ENCODE data around the gene MGAT4C. TPM values are rescaled to one million over a fixed set of nuclear protein-coding genes. Genes with fewer than 3 reads are reported as not detected.

The MGAT4C gene
- total and polyA plus RNA-seq, 2 of the 8 experiments (the other 6 are each of a cell fraction or from before 2014, with no cell fraction given) = 1.6 to 2.5 TPM

DNA sequence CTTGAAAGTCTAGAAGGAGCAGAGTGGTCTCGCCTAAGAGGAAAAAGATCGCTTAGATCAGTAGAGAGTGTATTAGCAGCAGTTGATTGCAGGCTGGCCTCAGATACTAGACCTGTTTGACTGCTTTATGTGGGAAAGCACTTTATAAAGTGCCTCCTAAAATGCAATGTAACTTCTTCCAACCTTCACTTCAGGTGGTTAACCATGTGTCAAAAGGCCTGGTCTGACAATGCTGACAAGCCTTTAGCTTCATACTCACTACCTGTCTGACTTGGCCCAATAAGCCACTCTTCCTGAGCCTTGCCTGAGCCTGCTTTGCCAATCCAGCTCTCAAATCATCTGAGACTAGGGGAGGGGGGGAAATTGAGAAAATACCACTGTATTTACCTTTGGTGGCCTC is 14.6 kb downstream of the MGAT4C start:
- 93% methylated on average over 2 of the region's 2 CpGs; no CpG with 5 or more reads in 1 of the 2 experiments for WGBS, 2 experiments (ENCODE audit: extremely low coverage in 1 of 2, insufficient coverage in 1 of 2, insufficient read length in 1 of 2, insufficient replicate concordance in 2 of 2, low coverage in 1 of 2, low lambda C conversion rate in 2 of 2, missing lambda C conversion rate in 1 of 2)
- peak overlapping the region; percentile 9 for H3K23ac ChIP-seq (ENCODE audit: insufficient read length)
- no peak overlapping the region for H3K27ac ChIP-seq (ENCODE audit: low read depth, low read length)
- TF ChIP-seq, protein P1, sequence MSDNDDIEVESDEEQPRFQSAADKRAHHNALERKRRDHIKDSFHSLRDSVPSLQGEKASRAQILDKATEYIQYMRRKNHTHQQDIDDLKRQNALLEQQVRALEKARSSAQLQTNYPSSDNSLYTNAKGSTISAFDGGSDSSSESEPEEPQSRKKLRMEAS (IDR thresholded peaks at IDR 0.05) = no peak
- no peak for TF ChIP-seq JUN (IDR thresholded peaks at IDR 0.05; ENCODE audit: low read depth, low read length)
- TF ChIP-seq CHD2 (IDR thresholded peaks at IDR 0.05; ENCODE audit: low read length) = no peak
- TF ChIP-seq HDAC2 (IDR thresholded peaks at IDR 0.05; ENCODE audit: borderline replicate concordance in 1 of 2, low read depth in 2 of 2, low read length in 2 of 2) = no peak
- TF ChIP-seq KDM1A (IDR thresholded peaks at IDR 0.05; ENCODE audit: borderline replicate concordance, low read length) = no peak
- TF ChIP-seq RBBP5 (IDR thresholded peaks at IDR 0.05; ENCODE audit: borderline replicate concordance, low read depth, low read length) = no peak
- TF ChIP-seq BACH1 (IDR thresholded peaks at IDR 0.05; ENCODE audit: low read length) = no peak
- TF ChIP-seq KDM4A (IDR thresholded peaks at IDR 0.05; ENCODE audit: low read depth, low read length, severe bottlenecking) = no peak
- TF ChIP-seq POLR2A (IDR thresholded peaks at IDR 0.05; ENCODE audit: control extremely low read depth in 1 of 2, low read depth in 2 of 2, low read length in 2 of 2) = no peak
- no peak for TF ChIP-seq RFX5 (IDR thresholded peaks at IDR 0.05; ENCODE audit: borderline replicate concordance, low read depth, low read length)
- TF ChIP-seq GABPA (IDR thresholded peaks at IDR 0.05; ENCODE audit: borderline replicate concordance, insufficient read depth, low read length) = no peak
- no peak for TF ChIP-seq TCF12 (IDR thresholded peaks at IDR 0.05; ENCODE audit: low read depth, low read length)
- no peak for TF ChIP-seq BCL11A (IDR thresholded peaks at IDR 0.05; ENCODE audit: low read depth in 2 of 2, low read length in 2 of 2)
- no peak for TF ChIP-seq CBX8 (IDR thresholded peaks at IDR 0.05; ENCODE audit: borderline replicate concordance, low read depth, low read length)
- no peak for TF ChIP-seq CHD1 (IDR thresholded peaks at IDR 0.05; ENCODE audit: low read depth, low read length)

More for the DNA sequence above, 14.6 kb downstream of the MGAT4C start:
- ChIA-PET POLR2A (ENCODE audit: partially characterized antibody) (no interaction called here), CTCF (ENCODE audit: partially characterized antibody) (no interaction called here)
- Histone ChIP-seq H3K36me3 (ENCODE audit: control insufficient read depth in 2 of 4, insufficient read depth in 4 of 4, low read length in 3 of 4) (no peaks in the 10 kb centered on the region), H3K79me2 (ENCODE audit: control insufficient read depth in 1 of 2, insufficient read depth in 2 of 2, low read length in 2 of 2) (no peaks in the 10 kb centered on the region), H2AFZ (ENCODE audit: low read length) (no peak overlapping the region), H3K56ac (replicated peaks; ENCODE audit: insufficient read length, low read depth, low read length) (no peak overlapping the region), H3K4me1 (replicated peaks in 1 of 4; ENCODE audit: control insufficient read depth in 3 of 4, insufficient read depth in 4 of 4, low read length in 3 of 4) (no peaks in the 10 kb centered on the region), H2BK12ac (ENCODE audit: low read depth, low read length) (no peak overlapping the region), H3K9me3 (ENCODE audit: insufficient read depth in 2 of 2, low read depth in 1 of 2, low read length in 1 of 2) (no peaks in the 10 kb centered on the region), H3K4ac (replicated peaks; ENCODE audit: insufficient read length, low read depth, low read length) (no peak overlapping the region), H4K8ac (ENCODE audit: extremely low read depth, insufficient read depth, low read length) (no peak overlapping the region), H2BK20ac (ENCODE audit: low read length) (no peak overlapping the region), H3K27me3 (replicated peaks in 1 of 4; ENCODE audit: control insufficient read depth in 3 of 4, extremely low read depth in 1 of 4, insufficient read depth in 3 of 4, low read length in 3 of 4) (no peaks in the 10 kb centered on the region), H2AK5ac (ENCODE audit: low read depth, low read length) (no peak overlapping the region), H3K14ac (ENCODE audit: insufficient read length) (no peak overlapping the region), H4K5ac (ENCODE audit: insufficient read length, low read depth, low read length) (no peak overlapping the region), H2BK15ac (ENCODE audit: low read length) (no peak overlapping the region), H2BK120ac (replicated peaks; ENCODE audit: low read depth, low read length) (no peak overlapping the region), H3K18ac (ENCODE audit: extremely low read depth, low read length) (no peak overlapping the region), H3K4me3 (ENCODE audit: extremely low read depth in 1 of 4, insufficient read depth in 2 of 4, low read depth in 3 of 4, low read length in 4 of 4) (no peak overlapping the region), H2BK5ac (ENCODE audit: low read depth, low read length) (no peak overlapping the region), H3K79me1 (ENCODE audit: low read depth, low read length) (no peaks in the 10 kb centered on the region), H4K20me1 (replicated peaks in 1 of 2; ENCODE audit: control insufficient read depth in 1 of 2, insufficient read depth in 2 of 2, low read length in 2 of 2) (no peaks in the 10 kb centered on the region), H3K4me2 (ENCODE audit: insufficient read depth in 1 of 2, low read depth in 2 of 2, low read length in 2 of 2) (no peak overlapping the region), H3K9ac (replicated peaks in 1 of 4; ENCODE audit: extremely low read depth in 1 of 4, low read depth in 3 of 4, low read length in 3 of 4) (no peak overlapping the region), H4K91ac (replicated peaks; ENCODE audit: insufficient read length, low read length) (no peak overlapping the region), H3K23me2 (ENCODE audit: low read depth, low read length) (no peaks in the 10 kb centered on the region)
- FAIRE-seq (no peak), DNase-seq (ENCODE audit: low read depth in 1 of 2, low spot score in 2 of 2) (no peak)

All from H1 (cell line).